ENCODE data around the gene ATP9B.

ATP9B gene

GRCh38 chr18:79410731-79411613 is 341.8 kb downstream of the ATP9B start:
- DNase-seq (ENCODE audit: low read depth): no peak

DNA sequence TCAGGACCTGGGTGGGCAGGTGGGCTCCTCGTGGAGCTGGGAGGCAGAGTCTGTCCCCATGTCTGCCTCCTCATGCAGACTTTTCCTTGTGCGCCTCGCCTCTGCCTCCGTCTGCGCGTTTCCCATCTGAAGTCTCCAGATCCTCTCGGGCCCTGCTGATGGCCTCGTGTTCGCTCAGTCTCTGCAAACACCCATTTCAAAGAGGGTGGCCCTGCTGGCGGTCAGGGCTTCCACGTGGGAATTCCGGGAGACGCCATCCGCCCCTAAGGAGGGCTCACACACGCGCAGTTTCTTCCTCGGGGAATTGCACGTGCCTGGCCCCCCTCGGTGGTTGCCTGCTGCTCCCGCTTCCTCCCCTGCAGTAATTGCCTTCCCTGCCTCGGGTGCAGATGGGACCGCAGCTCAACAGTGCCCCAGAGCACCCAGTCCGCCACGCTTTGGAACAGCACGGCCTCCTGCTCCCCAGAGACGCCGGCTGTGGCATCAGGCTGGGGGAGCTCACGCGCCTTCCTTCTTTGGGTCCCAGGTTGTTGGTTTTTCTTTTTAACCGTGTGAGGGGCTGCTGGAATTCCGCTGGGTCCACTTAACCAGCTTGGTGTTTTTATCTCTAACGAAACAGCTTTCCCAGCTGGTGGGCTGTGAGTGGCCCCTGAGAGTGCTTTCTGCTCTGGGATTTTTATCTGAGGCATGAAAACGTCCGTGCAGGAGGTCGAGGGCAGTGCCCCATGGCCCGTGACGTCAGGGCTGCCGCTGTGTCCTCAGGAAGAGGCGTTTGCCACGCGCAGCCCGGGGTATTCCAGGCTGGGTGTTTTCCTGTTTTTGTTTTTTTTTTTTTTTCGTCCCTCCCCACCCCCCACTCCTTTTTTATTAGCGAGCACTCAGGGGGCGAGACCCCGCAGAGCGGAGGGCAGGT is 342.7 kb downstream of the ATP9B start:
- DNase-seq (ENCODE audit: low read depth): no peak

DNA sequence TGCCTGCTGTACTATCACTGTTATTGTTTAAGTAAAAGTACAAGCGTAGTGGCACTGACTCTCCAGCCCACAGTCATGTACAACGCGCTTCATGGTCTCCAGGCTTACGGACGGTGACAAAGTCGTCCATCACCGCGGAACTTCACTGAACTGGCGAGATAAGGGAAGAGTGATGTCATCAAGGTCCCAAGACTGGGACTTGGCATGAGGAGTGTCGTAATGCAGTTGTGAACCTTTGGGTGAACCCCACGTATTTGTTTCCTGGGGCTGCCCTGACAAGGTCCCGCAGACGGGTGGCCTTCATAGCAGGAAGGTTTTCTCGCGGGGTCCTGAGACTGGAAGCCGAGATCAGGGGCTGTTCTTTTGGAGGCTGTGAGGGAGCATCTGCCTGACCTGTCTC is 343.8 kb downstream of the ATP9B start:
- no peak for DNase-seq (ENCODE audit: low read depth)

DNA sequence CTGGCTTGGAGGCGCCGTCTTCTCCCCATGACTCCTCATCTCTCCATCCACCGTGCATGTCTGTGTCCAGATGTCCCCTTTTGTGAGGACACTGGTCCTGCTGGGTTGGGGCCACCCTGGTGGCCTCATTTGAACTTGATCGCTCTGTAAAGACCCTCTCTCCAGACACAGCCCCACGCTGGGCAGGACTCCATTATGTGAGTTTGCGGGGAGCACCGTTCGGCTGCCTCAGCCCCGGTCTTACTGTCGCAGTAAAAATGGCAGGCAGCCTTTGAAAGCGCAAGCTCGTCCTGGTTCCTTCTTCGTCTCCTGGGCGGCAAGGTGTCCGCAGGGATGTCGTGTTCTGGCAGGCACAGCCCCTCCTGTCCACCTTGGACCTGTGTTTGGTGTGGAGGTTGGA is 344.2 kb downstream of the ATP9B start:
- DNase-seq (ENCODE audit: low read depth): no peak

DNA sequence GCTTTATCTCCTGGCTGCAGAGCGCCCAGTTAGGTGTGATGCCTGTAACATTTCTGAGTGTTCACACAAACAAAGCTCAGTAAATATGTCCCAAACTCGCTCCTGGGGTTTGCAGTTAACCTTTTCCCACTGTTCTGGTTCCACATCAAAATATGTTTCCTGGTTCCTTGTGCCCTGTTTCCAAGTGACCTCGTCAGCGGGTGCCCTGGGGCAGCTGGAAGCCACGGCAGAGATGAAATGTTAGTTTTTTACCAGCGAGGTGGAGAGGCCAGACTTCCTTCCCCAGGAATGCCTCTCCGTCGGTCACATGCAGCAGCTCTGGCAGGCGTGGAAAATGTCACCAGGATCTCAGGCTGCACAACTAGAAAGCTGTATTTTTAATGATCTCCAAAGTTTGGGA is 344.7 kb downstream of the ATP9B start:
- DNase-seq (ENCODE audit: low read depth): no peak

- no peak for DNase-seq (ENCODE audit: low read depth)
Measured at GRCh38 chr18:79416022-79416676, 347.0 kb downstream of the ATP9B start.

DNA sequence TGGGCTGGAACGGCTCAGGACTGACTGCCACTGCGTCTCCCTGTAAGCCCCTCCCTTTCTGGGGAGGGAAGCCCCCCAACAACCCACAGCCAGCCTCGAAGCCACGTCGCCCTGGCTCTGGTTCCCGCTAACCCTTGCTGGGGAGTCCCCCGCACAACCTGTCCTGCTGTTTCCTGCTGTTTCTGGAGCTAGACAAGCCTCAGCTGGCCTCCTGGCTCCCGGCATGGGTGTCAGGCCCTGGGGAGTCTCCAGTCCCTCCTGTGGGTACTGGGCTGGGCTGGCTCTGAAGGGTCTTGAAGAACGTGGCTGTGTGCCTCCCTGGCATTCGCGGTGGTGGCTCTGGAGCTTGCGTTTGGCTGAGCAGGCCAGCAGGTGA is 347.5 kb downstream of the ATP9B start:
- DNase-seq (ENCODE audit: low read depth): no peak

- DNase-seq (ENCODE audit: low read depth): no peak
Measured at GRCh38 chr18:79418236-79418635, 349.0 kb downstream of the ATP9B start.

DNA sequence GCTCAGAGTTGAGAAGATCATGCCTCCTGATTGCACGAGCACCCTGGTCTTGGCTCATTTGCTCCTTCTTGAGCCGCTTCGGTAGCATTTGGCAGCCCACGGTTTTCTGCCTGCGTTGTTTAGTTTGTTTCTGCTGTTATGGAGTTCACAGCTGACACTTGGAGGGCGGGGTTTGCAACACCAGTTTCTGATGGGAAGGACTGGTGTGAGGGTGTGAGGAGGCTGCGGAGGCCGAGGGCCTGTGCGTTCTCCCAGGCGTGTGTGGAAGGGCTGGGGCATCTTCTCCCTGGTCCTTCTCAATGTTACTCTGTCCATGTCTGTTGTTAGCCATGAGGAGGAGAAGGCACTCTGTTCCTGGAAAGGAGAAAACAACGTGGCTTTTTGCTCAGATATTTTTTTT is 349.4 kb downstream of the ATP9B start:
- no peak for DNase-seq (ENCODE audit: low read depth)

DNA sequence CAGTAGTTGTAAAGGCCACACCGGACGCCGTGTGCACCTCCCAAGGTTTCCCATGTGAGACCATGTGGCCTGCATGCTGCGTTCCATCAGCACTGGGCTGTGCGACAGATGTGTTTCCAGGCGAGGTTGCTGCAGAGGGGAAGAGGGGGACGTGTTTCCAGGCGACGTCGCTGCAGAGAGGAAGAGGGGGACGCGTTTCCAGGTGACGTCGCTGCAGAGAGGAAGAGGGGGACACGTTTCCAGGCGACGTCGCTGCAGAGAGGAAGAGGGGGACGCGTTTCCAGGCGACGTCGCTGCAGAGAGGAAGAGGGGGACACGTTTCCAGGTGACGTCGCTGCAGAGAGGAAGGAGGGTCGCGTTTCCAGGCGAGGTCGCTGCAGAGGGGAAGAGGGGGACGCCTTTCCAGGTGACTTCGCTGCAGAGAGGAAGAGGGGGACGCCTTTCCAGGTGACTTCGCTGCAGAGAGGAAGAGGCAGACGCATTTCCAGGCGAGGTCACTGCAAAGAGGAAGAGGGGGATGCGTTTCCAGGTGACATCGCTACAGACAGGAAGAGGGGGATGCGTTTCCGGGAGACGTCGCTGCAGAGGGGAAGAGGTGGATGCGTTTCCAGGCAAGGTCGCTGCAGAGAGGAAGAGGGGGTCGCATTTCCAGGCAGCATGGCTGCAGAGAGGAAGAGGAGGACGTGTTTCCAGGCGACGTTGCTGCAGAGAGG is 351.0 kb downstream of the ATP9B start:
- DNase-seq (ENCODE audit: low read depth): no peak

- no peak for DNase-seq (ENCODE audit: low read depth)
Measured at GRCh38 chr18:79421275-79421857, 352.2 kb downstream of the ATP9B start.

DNA sequence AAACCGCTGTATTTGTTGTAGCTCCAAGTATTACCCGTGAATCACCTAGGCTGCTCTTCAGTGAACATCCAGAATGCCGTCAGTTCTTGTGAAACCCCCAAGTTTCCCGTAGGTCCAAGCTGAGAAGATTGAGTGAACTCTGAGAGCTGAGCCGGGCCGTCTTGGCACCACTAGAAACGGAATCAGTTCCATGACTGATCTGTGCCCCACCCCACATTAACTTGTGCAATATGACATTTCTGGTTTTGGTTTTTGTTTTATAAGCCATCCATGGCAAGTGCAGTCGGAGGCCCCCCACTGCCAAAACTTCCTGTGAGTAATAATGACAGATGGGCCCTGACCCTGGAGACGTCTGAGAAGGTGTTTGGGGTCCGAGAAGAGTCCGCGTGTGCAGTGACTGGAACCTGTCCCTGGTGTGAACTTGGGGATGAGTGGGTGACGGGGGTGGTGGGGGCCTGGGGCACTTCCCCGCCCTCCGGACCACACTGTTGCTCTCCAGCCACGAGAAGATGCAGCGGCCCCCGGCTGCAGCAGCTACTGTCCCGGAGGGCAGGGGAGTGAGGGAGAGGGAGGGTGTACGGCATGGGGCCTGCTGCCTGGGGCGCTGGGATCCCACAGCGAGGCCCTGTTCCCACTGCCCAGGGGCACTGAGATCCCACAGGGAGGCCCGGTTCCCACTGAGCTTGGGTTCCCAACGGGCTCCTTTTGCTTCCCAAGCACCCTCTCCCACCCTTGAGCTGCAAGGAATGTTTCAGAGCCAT is 353.0 kb downstream of the ATP9B start:
- DNase-seq (ENCODE audit: low read depth): peak; percentile 13

GRCh38 chr18:79422783-79423165 is 353.6 kb downstream of the ATP9B start:
- DNase-seq (ENCODE audit: low read depth): no peak

- DNase-seq (ENCODE audit: low read depth): no peak
Measured at GRCh38 chr18:79423211-79424007, 354.2 kb downstream of the ATP9B start.

DNA sequence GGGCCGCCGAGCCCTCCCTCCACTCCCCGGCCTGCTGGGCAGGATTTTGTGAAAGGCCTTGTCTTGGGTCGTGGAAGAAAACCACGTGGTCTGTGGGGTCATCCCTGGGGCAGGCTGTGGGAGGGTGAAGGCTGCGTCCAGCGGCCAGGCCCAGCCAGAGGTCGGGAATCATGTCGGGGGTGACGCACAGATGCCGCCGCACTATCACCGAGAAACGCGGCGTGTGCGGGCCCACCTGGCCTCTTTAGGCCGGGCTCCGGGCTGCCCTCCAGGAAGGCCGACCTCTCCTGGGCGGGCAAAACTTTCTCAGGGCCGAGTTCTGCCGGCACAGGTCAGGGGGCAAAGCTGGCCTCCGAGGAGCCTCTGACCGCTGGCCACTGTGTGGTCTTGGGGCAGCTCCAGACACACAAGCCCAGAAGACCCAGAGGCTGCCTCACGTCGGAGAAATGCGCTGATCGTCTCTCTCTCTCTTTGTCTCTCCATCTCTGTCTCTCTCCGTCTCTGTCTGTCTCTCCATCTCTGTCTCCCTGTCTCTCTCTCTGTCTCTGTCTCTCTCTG is 354.9 kb downstream of the ATP9B start:
- no peak for DNase-seq (ENCODE audit: low read depth)

DNA sequence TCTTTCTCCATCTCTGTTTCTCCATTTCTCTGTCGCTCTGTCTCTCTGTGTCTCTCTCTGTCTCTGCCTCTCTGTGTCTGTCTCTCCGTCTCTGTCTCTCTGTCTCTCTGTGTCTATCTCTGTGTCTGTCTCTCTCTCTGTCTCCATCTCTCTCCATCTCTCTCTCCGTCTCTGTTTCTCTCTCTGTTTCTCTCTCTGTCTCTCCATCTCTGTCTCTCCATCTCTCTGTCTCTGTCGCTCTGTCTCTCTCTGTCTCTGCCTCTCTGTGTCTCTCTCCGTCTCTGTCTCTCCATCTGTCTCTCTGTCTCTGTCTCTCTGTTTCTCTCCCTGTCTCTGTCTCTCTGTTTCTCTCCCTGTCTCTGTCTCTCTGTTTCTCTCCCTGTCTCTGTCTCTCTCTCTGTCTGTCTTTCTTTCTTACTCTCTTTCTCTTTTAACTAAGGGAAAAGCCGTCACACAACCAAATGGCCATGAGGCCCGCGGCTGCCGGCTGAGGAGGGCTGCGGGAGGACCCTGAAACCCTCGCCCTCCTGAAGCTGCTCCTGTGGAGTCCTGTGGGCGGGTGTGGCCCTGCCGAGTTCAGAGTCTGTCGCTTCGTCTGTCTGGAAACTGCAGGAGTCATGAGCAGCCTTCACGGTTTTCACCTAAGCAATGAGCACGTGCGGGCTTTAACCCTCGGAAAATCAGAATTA is 355.8 kb downstream of the ATP9B start:
- no peak for DNase-seq (ENCODE audit: low read depth)

GRCh38 chr18:79425569-79425886 is 356.3 kb downstream of the ATP9B start:
- no peak for DNase-seq (ENCODE audit: low read depth)

DNA sequence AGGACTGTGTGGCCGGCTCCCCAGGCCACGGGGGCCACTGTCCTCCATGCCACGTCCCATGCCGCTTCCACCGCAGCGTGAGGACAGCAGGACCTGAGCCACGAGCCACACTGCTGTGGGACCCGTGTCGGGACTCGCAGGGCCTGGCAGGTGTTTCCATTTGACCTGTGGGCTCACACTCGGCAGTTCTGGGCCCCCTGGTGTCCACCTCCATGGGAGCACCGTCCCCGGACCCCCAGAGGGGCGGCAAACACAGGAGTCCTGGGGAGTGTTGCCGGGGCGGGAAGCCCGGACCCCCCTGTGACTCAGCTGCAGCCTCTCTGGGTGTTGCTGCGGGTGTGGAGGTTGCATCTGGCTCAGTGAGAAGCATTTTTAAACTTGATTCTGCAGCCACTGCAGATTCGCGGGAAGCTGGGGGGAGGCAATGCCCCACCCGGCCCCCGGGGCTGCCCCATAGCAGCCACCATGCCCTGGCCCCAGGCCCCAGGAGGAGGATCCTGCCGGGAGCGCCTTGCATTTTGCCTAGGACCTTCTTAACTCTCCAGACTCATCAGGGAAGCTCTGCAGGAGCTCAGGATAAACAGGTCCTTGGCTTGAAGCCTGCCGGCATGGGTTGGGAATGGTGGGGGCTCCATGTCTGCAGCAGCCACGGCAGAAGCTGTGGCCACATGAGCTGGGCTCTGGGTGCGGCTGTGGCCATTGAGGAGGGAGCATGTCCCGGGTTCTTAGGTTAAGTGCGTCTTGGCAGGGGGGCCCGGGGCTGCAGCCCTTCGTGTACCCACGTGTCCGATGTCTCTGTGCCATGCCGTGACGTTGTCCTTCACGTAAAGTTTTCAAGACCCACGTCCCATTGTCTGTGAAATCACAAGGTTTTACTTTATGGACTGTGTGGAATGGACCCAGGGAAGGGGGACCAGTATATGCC is 357.4 kb downstream of the ATP9B start:
- no peak for DNase-seq (ENCODE audit: low read depth)

Measured in ELR (cell line).